PC-9 (cell line): ENCODE results near the gene GPT2. TPM values are rescaled to one million over a fixed set of nuclear protein-coding genes. Genes with fewer than 3 reads are reported as not detected.

Experiments
- BruUV-seq: library from RNA; stranded (reverse); fragments of 400-500 nt; replicated peaks from 2 replicates; lab custom pipeline; 2021; lab: Mats Ljungman, UMichigan
- CTCF ChIA-PET: fragments of 300-600 bp; sonication (Branson Sonifier 250); formaldehyde crosslinking; loops from one replicate; lab custom pipeline; 2022; ENCODE audit warnings: antibody characterized with exemption; lab: Charles Lee
- POLR2A ChIA-PET: fragments of 300-600 bp; sonication (Branson Sonifier 250); formaldehyde crosslinking; loops from one replicate; lab custom pipeline; 2022; ENCODE audit warnings: antibody characterized with exemption; ENCODE audit not compliant: unreplicated experiment; lab: Charles Lee
- DNase-seq, 2 experiments: peaks; one replicate each; pipeline versions ENCODE4 v3.0.0 to v3.0.0-alpha.2; 2015 to 2022; ENCODE audit warnings: mixed read lengths in 1 of 2
- H2AFZ ChIP-seq: fragments of 200-600 bp; sonication (generic); 2 replicates; pipeline ENCODE4 v1.8.1; 2017; ENCODE audit warnings: antibody characterized with exemption
- H3F3A ChIP-seq: fragments of 200-600 bp; sonication (generic); 2 replicates; pipeline ENCODE4 v1.8.1; 2017; ENCODE audit warnings: antibody characterized with exemption, mild to moderate bottlenecking, low read depth; ENCODE audit not compliant: insufficient read depth
- H3K27ac ChIP-seq: fragments of 200-600 bp; sonication (generic); 2 replicates; pipeline ENCODE4 v1.6.1; 2016; ENCODE audit warnings: mixed run types
- H3K27me3 ChIP-seq: fragments of 200-600 bp; sonication (generic); 2 replicates; pipeline ENCODE4 v1.6.1; 2016; ENCODE audit warnings: low read depth, mixed run types; ENCODE audit not compliant: insufficient read depth
- H3K36me3 ChIP-seq: fragments of 200-600 bp; sonication (generic); 2 replicates; pipeline ENCODE4 v1.6.1; 2016; ENCODE audit warnings: low read depth, mixed run types
- H3K4me1 ChIP-seq: fragments of 200-600 bp; sonication (generic); replicated peaks from 2 replicates; pipeline ENCODE4 v1.6.1; 2016; ENCODE audit warnings: mixed run types; ENCODE audit not compliant: insufficient read depth
- H3K4me2 ChIP-seq: fragments of 200-600 bp; sonication (generic); 2 replicates; pipeline ENCODE4 v1.6.1; 2017; ENCODE audit warnings: mixed run types
- H3K4me3 ChIP-seq: fragments of 200-600 bp; sonication (generic); 2 replicates; pipeline ENCODE4 v1.6.1; 2016; ENCODE audit warnings: mixed run types
- H3K79me2 ChIP-seq: fragments of 200-600 bp; sonication (generic); 2 replicates; pipeline ENCODE4 v1.6.1; 2017; ENCODE audit warnings: low read depth, mixed run types
- H3K9me2 ChIP-seq: fragments of 200-600 bp; sonication (generic); 2 replicates; pipeline ENCODE4 v1.8.1; 2017; ENCODE audit warnings: mild to moderate bottlenecking; ENCODE audit not compliant: insufficient read depth
- H3K9me3 ChIP-seq: fragments of 200-600 bp; sonication (generic); 2 replicates; pipeline ENCODE4 v1.8.1; 2016; ENCODE audit warnings: low read depth; ENCODE audit not compliant: insufficient read depth
- H4K20me1 ChIP-seq: fragments of 200-600 bp; sonication (generic); 2 replicates; pipeline ENCODE4 v1.8.1; 2017; ENCODE audit not compliant: insufficient read depth
- EZH2 ChIP-seq: fragments of 200-600 bp; sonication (generic); IDR thresholded peaks from 2 replicates; pipeline ENCODE4 v1.8.0; 2017; ENCODE audit warnings: antibody characterized with exemption, low read depth
- intact Hi-C: fragments of 100-400 bp; cut with micrococcal nuclease; formaldehyde crosslinking; loops from one replicate; pipeline ENCODE4 v1.10.0; 2022; ENCODE audit not compliant: unreplicated experiment
- total RNA-seq: library from RNA; stranded (reverse); gene quantifications from 2 replicates; pipeline ENCODE4 v1.2.3, GENCODE V29; 2021
- TF ChIP-seq, protein P1 (sequence below): fragments of 200-600 bp; sonication (generic); conservative IDR thresholded peaks from 2 replicates; pipeline ENCODE4 v1.6.1; 2017; ENCODE audit warnings: mixed run types, antibody characterized with exemption, mild to moderate bottlenecking, moderate library complexity

Gene GPT2
- total RNA-seq, 1 experiment from 2014 or later, result 67.2 TPM

- BruUV-seq, result no TSS peak
- POLR2A ChIA-PET, result no interaction called here
- CTCF ChIA-PET, result no interaction called here
Measured at GRCh38 chr16:46918400-46918799, 34.2 kb downstream of the GPT2 start.

GRCh38 chr16:46918905-46919792, 35.0 kb downstream of the GPT2 start:
- TF ChIP-seq EZH2, result no peak
- TF ChIP-seq, protein P1, sequence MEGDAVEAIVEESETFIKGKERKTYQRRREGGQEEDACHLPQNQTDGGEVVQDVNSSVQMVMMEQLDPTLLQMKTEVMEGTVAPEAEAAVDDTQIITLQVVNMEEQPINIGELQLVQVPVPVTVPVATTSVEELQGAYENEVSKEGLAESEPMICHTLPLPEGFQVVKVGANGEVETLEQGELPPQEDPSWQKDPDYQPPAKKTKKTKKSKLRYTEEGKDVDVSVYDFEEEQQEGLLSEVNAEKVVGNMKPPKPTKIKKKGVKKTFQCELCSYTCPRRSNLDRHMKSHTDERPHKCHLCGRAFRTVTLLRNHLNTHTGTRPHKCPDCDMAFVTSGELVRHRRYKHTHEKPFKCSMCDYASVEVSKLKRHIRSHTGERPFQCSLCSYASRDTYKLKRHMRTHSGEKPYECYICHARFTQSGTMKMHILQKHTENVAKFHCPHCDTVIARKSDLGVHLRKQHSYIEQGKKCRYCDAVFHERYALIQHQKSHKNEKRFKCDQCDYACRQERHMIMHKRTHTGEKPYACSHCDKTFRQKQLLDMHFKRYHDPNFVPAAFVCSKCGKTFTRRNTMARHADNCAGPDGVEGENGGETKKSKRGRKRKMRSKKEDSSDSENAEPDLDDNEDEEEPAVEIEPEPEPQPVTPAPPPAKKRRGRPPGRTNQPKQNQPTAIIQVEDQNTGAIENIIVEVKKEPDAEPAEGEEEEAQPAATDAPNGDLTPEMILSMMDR, result no peak
- no peak overlapping the region for H3K4me2 ChIP-seq
- H3F3A ChIP-seq, result no peaks in the 10 kb centered on the region
- ChIA-PET CTCF (no interaction called here), POLR2A (no interaction called here)
- no peak for DNase-seq
- H3K79me2 ChIP-seq, result no peaks in the 10 kb centered on the region
- H3K27ac ChIP-seq, result no peak overlapping the region
- H3K36me3 ChIP-seq, result peaks cover 30% of the 10 kb centered on the region
- intact Hi-C loops, result no loop called here
- H3K9me3 ChIP-seq, result no peaks in the 10 kb centered on the region
- H3K4me3 ChIP-seq, result no peak overlapping the region
- BruUV-seq, result no TSS peak
- no peaks in the 10 kb centered on the region for H3K9me2 ChIP-seq
- peaks cover 25% of the 10 kb centered on the region for H4K20me1 ChIP-seq
- no peaks in the 10 kb centered on the region for H3K4me1 ChIP-seq
- no peak overlapping the region for H2AFZ ChIP-seq
- no peaks in the 10 kb centered on the region for H3K27me3 ChIP-seq

More at GRCh38 chr16:46918400-46918799, 34.2 kb downstream of the GPT2 start:
- no peaks in the 10 kb centered on the region for H3K27me3 ChIP-seq
- intact Hi-C loops, result no loop called here
- H3F3A ChIP-seq, result no peaks in the 10 kb centered on the region
- no peak overlapping the region for H2AFZ ChIP-seq
- H3K4me1 ChIP-seq, result no peaks in the 10 kb centered on the region
- TF ChIP-seq, protein P1, result no peak
- no peak for TF ChIP-seq EZH2
- peaks cover 25% of the 10 kb centered on the region for H4K20me1 ChIP-seq
- H3K36me3 ChIP-seq, result peaks cover 30% of the 10 kb centered on the region
- no peak overlapping the region for H3K4me2 ChIP-seq
- no peaks in the 10 kb centered on the region for H3K79me2 ChIP-seq
- H3K27ac ChIP-seq, result no peak overlapping the region
- no peaks in the 10 kb centered on the region for H3K9me3 ChIP-seq
- DNase-seq, result no peak
- no peaks in the 10 kb centered on the region for H3K9me2 ChIP-seq
- no peak overlapping the region for H3K4me3 ChIP-seq

GRCh38 chr16:46920402-46921068, 36.4 kb downstream of the GPT2 start:
- H4K20me1 ChIP-seq, result peaks cover 25% of the 10 kb centered on the region
- no peak overlapping the region for H3K4me3 ChIP-seq
- no peak overlapping the region for H2AFZ ChIP-seq
- H3K4me1 ChIP-seq, result no peaks in the 10 kb centered on the region
- H3K27ac ChIP-seq, result no peak overlapping the region
- peak; percentile 50 to 63 for DNase-seq
- BruUV-seq, result no TSS peak
- no peak overlapping the region for H3K4me2 ChIP-seq
- H3K9me3 ChIP-seq, result no peaks in the 10 kb centered on the region
- ChIA-PET POLR2A (no interaction called here), CTCF (no interaction called here)
- no peaks in the 10 kb centered on the region for H3K9me2 ChIP-seq
- H3F3A ChIP-seq, result no peaks in the 10 kb centered on the region
- H3K36me3 ChIP-seq, result peaks cover 32% of the 10 kb centered on the region
- H3K79me2 ChIP-seq, result no peaks in the 10 kb centered on the region
- TF ChIP-seq, protein P1, result no peak
- TF ChIP-seq EZH2, result no peak
- H3K27me3 ChIP-seq, result no peaks in the 10 kb centered on the region
- intact Hi-C loops, result no loop called here
